ENCODE results near the gene LRP1B.

DNA sequence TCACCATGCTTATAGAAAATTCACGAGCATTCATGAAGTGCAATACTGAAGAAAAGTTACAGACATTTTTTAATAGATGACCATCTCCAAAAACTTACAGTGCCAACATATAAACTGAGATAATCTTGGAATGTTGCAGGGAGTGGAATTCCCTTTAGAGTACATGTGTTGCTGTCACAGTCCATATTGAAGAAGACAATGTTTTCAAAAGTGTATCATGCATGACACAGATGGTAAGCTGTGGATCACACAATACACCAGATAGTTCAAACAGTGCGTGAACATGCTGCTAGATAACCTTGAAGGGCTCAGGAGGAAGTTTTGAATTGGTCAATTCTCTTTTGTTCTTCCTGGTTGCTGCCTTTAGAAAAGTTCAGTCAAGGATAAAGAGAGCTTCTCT, 1706.3 kb downstream of the LRP1B start:
- TF ChIP-seq POLR2A (IDR thresholded peaks at IDR 0.05) (no peak), POLR2AphosphoS5 (IDR thresholded peaks at IDR 0.05) (no peak)
- TF ChIP-seq, protein P1, sequence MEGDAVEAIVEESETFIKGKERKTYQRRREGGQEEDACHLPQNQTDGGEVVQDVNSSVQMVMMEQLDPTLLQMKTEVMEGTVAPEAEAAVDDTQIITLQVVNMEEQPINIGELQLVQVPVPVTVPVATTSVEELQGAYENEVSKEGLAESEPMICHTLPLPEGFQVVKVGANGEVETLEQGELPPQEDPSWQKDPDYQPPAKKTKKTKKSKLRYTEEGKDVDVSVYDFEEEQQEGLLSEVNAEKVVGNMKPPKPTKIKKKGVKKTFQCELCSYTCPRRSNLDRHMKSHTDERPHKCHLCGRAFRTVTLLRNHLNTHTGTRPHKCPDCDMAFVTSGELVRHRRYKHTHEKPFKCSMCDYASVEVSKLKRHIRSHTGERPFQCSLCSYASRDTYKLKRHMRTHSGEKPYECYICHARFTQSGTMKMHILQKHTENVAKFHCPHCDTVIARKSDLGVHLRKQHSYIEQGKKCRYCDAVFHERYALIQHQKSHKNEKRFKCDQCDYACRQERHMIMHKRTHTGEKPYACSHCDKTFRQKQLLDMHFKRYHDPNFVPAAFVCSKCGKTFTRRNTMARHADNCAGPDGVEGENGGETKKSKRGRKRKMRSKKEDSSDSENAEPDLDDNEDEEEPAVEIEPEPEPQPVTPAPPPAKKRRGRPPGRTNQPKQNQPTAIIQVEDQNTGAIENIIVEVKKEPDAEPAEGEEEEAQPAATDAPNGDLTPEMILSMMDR (IDR thresholded peaks at IDR 0.05), result no peak
